ENCODE data around the gene TSPAN5.

Gene TSPAN5

GRCh38 chr4:98512918-98513317 is 145.5 kb downstream of the TSPAN5 start:
- DNase-seq = no peak

DNA sequence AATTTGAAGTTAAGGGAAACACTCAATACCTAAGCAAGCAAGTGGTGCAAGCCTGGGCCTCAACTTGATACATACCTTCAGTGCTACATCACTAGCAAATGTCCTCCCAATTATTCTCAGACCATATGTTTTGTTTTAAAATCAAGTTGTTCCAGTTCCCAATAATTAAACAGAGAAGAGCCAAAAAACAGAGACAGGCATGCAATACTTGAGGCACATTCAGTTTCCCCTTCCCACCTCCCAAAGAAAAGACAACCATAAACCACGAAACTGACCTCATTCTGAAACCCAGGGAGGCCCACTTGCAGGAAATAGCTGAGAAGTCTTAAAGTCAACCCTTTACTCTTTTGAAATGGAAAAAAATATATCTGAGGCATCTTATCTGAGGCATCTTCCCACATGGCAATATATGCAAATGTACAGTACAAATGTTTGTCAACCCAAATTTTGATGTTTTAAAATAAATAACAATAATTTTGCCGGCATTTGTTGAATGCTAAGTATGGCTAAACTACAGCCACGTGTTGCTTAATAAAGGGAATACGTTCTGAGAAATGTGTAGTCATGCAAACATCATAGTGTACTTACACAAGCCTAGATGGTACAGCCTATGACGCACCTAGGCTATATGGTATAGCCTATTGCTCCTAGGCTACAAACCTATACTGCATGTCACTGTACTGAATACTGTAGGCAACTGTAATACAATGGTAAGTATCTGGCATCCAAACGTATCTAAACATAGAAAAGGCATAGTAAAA is 147.5 kb downstream of the TSPAN5 start:
- DNase-seq = no peak

DNA sequence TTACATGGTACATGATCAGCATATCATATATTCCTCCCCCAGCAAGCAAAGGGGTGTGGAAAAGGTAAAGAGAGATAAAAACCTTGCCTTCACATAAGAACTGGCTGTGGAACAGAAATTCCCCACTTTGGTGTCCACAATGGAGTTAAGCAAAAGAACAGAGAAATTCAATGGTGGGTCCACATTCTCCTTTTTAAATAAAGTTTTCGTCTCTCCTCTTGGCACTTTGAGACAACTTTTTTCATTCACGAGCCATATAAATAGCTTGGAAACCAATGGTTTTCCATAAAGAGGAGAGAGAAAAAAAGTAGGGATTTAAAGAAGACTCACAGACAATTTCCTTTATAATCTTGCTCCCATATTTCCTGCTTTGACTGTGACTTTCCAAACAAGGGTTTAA is 148.1 kb downstream of the TSPAN5 start:
- no peak for DNase-seq

DNA sequence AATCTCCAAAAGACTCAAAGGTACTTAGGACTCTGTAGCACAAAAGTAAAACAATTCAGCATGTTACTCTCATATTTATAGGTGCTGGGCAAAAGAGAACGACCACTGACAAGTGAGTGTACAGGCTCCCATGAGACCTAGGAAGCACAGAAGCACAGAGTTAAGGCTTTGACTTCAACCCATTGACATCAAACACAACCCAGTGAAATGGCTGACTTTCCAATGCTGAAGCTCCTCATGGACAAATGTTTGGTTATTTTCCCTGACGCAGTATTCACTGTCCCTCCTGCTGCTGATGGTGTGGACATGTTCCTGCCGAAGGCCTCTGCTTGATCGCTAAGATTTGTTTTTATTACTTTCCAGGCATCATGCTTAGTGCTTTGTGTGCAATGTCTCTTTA is 148.7 kb downstream of the TSPAN5 start:
- no peak for DNase-seq

DNA sequence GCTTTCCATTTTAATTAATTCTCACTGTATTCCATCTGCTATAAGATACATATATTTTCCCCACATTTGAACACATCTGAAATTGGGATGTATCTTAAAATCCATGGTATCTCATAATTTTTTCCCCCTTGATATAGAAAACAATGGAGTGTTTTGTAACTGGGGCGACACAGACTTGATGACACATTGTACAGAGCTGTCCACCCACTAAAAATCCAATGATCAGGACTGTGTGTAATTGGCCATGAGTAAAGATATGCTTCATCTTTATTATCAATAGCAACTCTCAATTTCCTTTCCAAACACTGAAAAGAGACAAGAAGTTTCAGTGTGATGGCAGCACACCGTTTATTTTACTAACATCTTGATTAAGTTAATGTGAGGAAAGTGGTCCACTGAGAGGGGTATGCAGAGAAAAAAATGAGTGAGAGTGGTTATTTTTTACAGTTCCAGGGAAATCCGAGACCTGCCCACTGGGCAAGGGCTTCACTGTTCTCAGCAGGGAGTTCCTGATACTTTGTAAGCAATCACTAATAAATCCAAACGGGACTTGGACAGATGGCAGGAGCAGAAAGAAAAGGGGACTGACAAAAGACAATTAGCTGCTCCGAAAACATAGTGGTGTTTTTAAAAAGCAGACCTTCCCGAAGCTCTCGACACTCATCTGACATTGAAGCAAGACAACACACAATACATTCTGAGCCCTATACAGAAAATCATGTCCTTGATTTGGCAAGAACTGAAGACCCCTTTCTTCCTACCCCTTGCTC is 149.4 kb downstream of the TSPAN5 start:
- no peak for DNase-seq

DNA sequence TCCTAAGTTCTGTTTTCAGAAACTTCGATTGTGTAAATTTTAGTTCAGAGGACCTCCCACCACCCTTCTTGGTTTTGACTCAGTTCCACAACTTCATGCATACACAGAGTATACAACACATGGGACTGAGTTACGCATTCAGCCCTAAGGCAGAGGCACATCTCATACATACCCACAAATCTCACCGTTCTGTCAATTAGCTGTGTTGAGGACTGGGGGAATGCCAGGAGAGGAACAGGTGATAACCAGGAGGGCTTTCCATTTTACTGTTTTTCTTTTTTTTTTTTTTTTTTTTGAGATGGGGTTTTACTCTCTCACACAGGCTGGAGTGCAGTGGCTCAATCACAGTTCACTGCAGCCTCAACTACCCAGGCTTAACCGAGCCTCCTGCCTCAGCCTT is 150.2 kb downstream of the TSPAN5 start:
- no peak for DNase-seq

GRCh38 chr4:98507299-98507698 is 151.1 kb downstream of the TSPAN5 start:
- no peak for DNase-seq

DNA sequence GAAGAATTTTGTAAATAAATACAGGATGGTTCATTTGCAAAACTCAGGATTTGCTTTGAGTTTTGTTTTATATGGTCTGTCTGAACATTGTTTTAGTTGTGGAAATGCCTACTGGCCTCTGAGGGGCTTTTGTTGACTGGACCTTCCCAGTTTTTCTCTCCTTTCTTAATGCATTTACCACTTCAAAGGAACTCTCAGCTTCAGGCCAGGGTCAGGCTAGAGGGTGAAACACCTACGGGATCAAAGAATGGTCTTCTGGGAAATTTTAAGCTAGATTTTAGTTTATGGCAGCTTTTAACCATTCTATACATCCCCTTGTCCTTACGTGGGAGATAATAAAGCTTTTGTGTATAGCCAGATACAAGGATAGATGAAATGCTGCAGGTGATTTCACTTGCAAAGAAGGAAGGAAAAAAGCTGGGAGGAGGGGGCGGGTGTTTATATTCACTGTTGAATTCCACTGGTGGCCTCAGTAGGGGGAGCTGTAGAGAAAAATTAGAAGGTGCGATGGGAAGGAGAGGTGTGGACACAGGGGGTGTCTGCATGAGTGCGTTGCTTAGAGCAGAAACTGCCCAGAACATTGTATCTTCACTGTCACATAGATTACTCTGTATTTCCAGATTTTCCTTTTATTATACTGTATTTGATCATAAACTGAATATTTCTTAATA is 151.8 kb downstream of the TSPAN5 start:
- DNase-seq = no peak

DNA sequence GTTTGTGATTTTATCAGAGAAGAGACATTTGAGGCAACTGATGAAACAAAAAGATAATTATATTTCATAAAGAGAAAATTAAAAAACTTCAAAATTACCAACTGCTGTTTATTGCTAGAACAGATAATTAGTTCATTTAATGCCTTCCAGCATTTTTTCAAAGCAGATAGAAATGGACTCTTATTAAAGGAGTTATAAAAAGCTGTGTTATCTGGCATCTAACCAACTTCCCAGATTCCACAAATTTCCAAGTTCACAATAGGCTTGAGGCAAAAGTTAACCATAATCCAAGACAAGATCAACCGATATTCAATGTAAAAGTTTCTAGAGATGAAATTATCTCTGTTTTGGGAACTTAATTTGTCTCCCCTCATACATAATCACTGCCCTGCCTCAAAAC is 152.4 kb downstream of the TSPAN5 start:
- DNase-seq = no peak

GRCh38 chr4:98504091-98504490 is 154.3 kb downstream of the TSPAN5 start:
- no peak for DNase-seq

- no peak for DNase-seq
These were observed 154.7 kb downstream of the TSPAN5 start for GRCh38 chr4:98503676-98504075.

GRCh38 chr4:98502624-98503023 is 155.8 kb downstream of the TSPAN5 start:
- DNase-seq = no peak

- no peak for DNase-seq
These were observed 156.4 kb downstream of the TSPAN5 start for GRCh38 chr4:98502031-98502430.

DNA sequence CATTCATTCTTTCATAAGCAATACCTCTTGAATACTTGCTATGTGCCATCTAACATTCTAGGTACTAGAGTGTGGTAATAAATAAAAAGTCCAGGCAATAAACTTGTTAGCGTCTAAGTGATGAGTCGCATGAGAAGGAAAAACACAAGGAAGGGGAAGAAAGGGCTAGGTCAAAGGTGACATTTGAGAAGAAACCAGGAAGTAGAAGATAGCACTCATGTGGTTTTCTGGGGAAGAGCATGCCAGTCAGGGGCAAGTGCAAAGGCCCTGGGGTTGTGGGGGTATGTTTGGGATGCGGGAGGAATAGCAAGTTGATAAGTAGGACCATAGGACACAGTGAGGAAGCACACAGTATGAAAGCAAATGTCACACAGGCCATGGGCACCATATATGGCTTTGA is 157.0 kb downstream of the TSPAN5 start:
- DNase-seq = no peak

GRCh38 chr4:98498774-98499173 is 159.6 kb downstream of the TSPAN5 start:
- no peak for DNase-seq

DNA sequence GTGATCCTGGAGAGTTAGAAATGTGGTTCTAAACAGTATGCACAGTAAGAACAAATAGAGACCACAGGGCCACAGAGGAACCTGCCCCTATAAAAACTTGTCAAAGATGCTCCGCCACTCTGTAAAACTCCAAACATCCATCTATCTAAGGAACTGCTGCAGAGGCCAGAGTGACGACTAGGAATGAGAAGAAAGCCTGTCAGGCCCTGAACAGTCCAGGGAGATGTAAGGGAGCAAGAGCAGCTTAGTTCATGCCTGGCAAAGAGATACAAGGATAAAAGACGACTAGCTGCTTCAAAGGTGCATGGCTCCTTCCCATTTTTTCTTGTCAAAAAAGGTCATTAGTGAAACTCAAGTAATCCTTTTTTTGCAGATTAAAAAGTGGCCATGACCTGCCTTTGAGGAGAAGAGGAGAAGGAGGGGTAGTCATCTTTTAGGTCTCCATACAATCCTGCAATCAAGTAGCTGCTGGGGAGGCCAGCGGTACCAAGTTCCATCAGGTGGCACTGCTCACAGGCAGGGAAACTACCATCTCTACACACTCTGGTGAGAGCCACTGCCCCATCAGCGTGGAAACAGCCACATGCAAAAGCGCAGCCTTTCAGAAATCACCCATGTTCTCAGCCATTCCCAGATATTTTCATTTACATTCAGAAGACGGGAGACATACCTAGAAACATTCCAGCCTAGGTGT is 162.1 kb downstream of the TSPAN5 start:
- no peak for DNase-seq

- no peak for DNase-seq
These were observed 165.1 kb downstream of the TSPAN5 start for GRCh38 chr4:98493296-98493695.

DNA sequence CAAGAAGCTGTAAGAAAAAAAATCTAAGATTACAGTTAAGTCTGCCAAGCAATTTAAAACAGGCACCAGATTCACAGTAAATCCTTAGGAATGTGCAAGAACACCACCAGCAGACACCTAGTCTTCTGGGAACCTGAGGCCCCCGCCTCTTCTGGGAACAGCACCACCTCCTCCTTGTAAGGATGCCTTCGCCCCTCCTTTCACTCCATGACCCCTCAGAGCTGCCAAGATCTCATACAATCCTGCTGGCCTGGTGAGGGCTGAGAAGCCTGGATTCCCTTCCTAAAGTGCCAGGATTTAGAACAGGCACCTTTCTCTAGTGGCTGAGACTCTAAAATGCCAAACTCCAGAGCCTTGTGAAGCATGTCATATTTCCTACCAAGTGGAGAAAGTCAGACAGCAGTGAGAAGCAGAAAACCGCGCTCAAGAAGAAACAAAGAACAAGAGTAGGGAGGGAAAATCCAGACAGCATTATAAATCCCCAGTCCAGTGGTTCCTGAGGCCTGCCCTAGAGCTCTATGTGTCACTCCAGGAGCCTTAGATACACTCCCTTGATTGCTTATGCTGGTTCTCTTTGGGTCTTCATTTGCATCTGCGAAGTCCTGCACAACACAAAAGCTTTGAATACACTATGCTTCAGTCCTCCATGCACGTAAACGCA is 166.4 kb downstream of the TSPAN5 start:
- DNase-seq = no peak

DNA sequence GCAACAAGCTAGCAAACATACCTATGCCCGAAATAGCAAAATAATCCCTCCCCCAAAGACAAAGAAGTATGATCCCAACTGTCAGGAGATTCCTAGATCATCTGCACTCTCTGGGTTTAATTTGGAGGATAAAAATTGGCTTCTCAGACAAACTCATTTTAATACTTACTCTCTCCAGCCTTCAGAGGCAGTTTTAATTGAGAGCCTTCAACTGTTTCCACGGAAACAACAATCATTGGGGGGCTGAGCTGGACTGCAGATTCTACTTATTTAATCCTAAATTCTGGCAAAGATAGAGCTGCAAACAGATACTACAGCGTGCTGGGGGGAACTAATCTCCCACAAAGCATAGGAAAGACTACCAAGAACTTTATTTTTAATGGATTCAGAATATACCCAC is 168.2 kb downstream of the TSPAN5 start:
- DNase-seq = no peak

- no peak for DNase-seq
These were observed 172.5 kb downstream of the TSPAN5 start for GRCh38 chr4:98485816-98486345.

DNA sequence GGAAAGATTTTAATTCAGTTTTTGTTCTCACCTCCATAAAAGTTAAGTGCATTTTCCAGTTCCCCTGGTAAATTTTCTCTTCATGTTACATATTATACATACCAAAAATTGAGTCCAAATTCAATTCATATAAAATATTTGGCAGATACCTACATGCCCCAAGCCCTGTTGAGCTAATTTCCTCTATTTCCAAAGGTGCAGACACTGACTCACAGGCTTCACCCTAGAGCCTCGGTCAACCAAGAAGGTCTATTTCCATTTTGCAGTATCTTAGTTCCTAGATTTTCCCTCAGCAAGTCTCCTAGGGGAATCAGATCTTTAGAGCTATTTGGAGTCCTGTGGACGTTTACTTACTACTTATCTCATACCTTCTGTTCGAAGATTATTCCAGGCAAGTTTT is 174.4 kb downstream of the TSPAN5 start:
- DNase-seq = no peak

Measured in activated CD8-positive, alpha-beta memory T cell treated with anti-CD3 and anti-CD28 coated beads, Interleukin-2, amount 50 U/mL, for 4 hours (primary cell).